DMS153 treated with DMSO at 0.1 percent for 48 hours (cell line): Measurements from ENCODE around the gene TSKU.

ENCODE experiments used
- DNase-seq: peaks from one replicate; lab custom pipeline; 2025; ENCODE audit not compliant: unreplicated experiment; lab: John Stamatoyannopoulos, UW

The TSKU gene

GRCh38 chr11:76769645-76770586 lies 13.2 kb upstream of the TSKU start:
- DNase-seq, result no peak

GRCh38 chr11:76770642-76771445 lies 12.3 kb upstream of the TSKU start:
- DNase-seq, result no peak

- DNase-seq, result no peak
Measured at GRCh38 chr11:76771446-76772099, 11.6 kb upstream of the TSKU start.

- DNase-seq, result no peak
Measured at GRCh38 chr11:76772100-76772782, 10.9 kb upstream of the TSKU start.

- DNase-seq, result no peak
Measured at GRCh38 chr11:76772783-76773106, 10.4 kb upstream of the TSKU start.

GRCh38 chr11:76773921-76774361 lies 9.2 kb upstream of the TSKU start:
- DNase-seq, result no peak

- no peak for DNase-seq
Measured at GRCh38 chr11:76776472-76776871, 6.7 kb upstream of the TSKU start.

GRCh38 chr11:76777305-76777704 lies 5.9 kb upstream of the TSKU start:
- no peak for DNase-seq

- DNase-seq, result no peak
Measured at GRCh38 chr11:76777876-76778275, 5.3 kb upstream of the TSKU start.

- DNase-seq, result no peak
Measured at GRCh38 chr11:76778874-76779273, 4.3 kb upstream of the TSKU start.

- no peak for DNase-seq
Measured at GRCh38 chr11:76781046-76781801, 1.9 kb upstream of the TSKU start.

GRCh38 chr11:76781807-76782530 lies 1.2 kb upstream of the TSKU start:
- DNase-seq, result no peak

- DNase-seq, result peak; percentile 19
Measured at GRCh38 chr11:76782531-76783293, 444 bp upstream of the TSKU start.

GRCh38 chr11:76783896-76784813 lies 999 bp downstream of the TSKU start:
- DNase-seq, result no peak

GRCh38 chr11:76785513-76785912 lies 2.4 kb downstream of the TSKU start:
- no peak for DNase-seq

- DNase-seq, result no peak
Measured at GRCh38 chr11:76786016-76786415, 2.9 kb downstream of the TSKU start.

- DNase-seq, result no peak
Measured at GRCh38 chr11:76786441-76787014, 3.4 kb downstream of the TSKU start.
